GM18951 (cell line): Measurements from ENCODE around the gene DGKH.

Experiments used
- POLR2A ChIP-seq: IDR thresholded peaks from 4 replicates; pipeline ENCODE4 v1.6.1; 2011; ENCODE audit warnings: mild to moderate bottlenecking; ENCODE audit not compliant: insufficient read length, insufficient read depth; ENCODE audit errors: extremely low read depth
- in situ Hi-C: fragments of 300-500 bp; cut with MboI; formaldehyde crosslinking; loops from one replicate; pipeline ENCODE4 v1.12.0; 2022; ENCODE audit warnings: low sequenced_read_pairs, mixed read lengths, inconsistent platforms; ENCODE audit not compliant: unreplicated experiment

DGKH gene

DNA sequence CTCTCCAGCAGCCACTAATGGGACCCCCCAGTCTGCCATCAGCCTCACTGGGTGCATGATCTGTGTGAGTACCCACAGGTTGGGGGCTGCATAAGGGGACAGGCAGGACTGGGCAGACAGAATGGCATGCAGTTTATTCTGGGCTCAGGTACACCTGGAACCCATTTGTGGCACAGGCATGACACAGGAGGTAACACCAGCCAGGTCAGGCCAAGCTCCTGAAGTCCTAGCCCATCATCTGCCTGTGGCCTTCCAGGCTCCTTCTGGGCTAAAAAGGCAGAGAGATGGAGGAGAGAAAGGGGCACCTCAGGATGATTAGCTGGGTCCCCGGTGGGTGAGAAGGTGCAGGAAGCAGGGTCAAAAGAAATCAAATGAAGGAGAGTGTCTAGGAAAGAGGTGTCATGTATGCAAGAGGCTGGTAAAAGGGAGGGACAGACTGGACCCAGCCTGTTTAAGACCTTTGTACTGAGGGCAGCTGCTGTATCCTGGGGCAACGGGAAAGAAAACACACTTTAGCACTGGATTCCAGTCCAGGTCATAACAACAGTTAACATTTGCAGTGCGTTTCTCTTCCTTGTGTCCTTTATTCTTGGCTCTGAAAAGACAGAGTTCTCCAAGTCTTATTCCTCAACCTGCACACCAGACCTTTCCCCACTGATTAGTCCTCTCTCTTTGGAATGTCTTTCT lies 20.2 kb upstream of the DGKH start:
- in situ Hi-C loops = no loop called here
- no peak for TF ChIP-seq POLR2A

DNA sequence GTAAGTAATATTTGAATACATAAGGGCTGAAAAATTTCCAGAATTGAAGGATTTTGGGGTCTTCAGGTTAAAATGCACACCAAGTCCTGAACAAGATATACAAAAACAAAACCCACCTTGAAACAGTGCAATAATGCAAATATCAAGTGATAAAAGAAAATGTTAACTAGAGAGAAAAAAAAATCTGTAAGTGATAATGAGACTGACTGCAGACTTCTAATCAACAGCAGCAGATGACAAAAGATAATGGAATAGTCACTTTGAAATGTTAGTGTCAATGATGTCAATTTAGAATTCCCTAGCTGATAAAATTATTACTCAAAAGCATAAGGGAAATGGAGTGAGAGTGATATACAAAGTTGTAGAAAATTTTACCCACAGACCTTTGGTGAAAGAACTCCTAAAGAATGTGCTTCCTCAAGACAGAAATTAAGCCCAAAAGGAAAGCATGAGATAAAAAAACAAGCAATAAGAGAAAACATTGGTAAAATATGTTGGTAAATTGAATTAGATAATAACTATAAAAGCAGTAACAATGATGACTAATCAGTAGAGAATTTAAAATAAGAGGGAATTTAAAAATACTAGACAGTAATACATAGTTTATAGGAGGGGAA lies 12.4 kb upstream of the DGKH start:
- no peak for TF ChIP-seq POLR2A
- in situ Hi-C loops = no loop called here

DNA sequence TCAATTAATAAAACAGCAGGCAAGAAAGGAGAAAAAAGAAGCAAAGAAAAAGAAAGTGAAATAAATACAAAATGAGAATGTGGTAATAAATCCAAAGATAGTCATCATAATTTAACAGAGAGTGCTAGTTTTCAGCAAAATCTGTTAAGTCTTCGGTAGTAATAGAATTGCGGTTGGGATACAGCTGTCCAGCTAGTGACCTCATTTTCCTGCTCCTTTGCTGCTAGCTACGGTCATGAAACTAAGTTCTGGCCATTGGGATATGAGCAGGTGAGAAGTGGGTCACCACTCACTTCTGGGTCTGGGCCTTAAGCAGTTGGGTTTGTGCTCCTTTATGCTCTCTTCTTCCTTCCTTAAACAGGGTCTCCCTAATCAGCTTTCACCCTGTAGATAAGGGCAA lies 11.7 kb upstream of the DGKH start:
- in situ Hi-C loops = no loop called here
- no peak for TF ChIP-seq POLR2A

DNA sequence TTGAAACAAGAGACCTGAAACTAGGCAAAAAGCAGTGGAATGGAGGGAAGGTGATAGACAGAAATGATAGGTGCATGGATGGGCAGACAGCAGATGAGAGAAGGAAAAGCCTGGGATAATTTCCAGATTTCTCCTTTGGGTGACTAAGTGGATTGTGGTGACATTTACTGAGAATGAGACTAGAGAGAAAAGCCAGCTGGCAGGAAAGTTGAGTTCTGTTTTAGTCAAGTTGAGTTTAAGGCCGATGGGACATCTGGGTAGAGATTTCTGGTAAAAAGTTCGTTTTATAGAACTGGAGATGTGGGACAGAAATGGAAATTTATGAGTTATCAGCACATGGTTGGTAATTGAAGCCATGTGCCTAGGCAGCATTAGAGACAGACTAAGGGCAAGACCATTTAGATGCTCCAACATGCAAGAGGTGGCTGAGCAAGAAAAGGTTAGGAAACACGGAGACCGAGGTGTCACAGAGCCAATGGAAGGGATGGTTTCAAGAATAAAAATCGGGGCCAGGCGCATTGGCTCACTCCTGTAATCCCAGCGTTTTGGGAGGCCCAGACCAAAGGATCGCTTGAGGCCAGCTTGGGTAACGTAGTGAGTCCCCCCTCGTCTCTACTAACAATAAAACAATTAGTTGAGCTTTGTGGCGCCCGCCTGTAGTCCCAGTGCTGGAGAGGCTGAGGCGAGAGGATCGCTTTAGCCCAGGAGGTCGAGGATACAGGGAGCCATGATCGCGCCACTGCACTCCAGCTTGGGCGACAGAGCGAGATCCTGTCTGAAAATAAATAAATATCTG lies 9.6 kb upstream of the DGKH start:
- TF ChIP-seq POLR2A = no peak
- in situ Hi-C loops = no loop called here

DNA sequence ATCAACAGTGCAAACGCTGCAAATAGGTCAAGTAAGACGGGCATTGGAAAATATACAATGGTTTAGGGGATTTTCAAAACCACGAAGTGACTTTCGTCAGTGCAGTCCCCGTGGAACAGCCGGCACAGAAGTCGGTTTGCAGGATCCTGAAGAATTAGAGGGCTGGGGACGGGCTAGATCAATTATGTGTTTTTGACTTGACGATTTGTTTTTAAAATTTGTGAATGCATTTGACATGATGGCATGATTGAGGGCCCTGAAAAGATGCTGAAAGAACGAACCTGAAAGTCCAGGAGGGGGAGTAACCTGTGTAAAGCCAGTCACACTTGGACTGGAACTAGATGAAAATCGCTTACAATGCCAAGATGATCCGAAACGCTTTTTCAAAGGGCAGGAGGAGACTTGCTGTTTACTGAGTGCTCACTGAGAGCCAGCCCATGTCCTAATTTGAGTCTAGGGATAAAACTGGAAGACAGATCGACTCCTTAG lies 8.9 kb upstream of the DGKH start:
- in situ Hi-C loops = no loop called here

DNA sequence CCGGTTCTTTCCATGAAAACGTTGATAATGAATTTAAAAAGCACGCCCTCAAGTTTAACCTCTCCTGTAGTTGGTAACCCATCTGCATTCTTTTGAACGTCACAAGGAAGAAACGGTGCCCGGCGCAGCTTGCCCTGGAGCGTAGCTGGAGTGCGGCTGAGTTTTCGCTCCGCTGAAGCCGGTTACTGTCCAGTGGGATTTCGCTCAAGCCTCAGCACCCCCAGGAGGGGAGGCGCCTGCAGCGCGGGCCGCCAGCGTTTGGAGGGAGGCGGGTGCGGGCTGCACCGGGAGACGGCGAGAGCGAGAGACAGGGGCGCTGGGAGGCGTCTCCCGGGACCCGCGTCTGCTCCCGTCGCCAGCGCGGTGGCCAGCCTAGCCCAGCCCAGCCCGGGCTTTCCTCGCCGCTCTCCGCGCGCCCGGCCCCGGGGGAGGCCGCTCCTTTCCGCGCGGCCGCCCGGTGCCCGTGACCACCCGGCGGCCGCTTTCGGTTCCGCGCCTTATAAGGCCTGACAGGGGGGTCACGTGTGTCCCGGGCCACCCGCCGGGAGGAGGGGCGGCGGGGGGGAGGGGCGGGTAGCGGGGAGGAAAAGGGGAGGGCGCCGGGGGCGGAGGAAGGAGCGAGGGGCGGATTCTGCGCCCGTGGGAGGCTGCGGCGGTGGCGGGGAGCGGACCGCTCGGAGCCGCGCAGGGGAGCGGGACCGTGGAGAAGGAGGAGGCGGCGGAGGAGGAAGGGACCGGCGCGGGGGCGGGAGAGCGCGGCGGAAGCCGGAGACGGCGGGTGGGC lies 8.3 kb upstream of the DGKH start:
- in situ Hi-C loops = no loop called here
- TF ChIP-seq POLR2A = peak; percentile 98

More for the DNA sequence above, 8.9 kb upstream of the DGKH start:
- TF ChIP-seq POLR2A = no peak

DNA sequence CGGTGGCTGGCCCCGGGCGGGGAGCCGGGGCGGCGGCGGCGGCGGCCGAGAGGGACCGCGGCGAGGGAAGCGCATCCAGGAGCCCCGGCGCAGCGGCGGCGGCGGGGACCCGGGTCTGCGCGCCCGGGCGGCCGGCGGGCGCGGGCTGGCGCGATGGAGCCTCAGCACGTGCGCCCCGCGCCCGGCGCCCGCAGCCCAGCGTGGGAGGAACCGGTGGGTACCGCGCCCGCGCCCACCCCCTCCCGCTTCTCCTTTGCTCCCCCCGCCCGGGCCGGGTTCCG lies 7.8 kb upstream of the DGKH start:
- no peak for TF ChIP-seq POLR2A
- in situ Hi-C loops = no loop called here

DNA sequence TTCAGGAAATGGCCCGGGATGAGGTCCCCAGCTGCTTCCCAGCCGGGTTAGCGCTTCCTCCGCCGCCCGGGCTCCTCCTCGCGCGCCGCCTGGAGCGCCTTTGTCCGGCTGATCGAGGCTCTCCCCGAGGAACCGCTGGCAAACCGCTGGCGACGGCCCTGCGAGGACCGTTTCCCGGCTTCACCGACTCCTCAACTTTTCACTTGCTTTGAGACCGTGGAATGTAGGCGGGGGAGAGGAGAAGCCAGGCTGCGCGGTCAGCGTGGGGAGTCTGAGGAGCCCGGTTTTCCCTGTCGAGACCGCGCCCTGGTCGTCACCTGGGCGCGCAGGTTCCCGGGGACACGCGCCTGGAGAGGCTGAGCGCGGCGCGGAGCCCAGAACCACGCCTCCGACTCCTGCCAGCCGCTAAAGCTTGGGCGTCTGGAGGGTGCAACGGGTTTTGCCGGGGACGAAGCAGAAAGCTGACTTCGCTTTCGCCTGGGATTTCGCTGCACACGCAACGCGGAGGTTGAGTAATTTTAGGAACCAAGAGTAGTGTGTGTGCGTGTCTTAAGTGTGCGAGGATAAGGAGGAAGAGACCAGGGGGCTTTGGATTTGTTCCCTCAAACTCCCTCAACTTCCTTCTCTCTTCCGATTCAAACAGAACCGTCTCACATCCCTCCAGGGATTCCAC lies 7.3 kb upstream of the DGKH start:
- TF ChIP-seq POLR2A = peak; percentile 38
- in situ Hi-C loops = no loop called here

DNA sequence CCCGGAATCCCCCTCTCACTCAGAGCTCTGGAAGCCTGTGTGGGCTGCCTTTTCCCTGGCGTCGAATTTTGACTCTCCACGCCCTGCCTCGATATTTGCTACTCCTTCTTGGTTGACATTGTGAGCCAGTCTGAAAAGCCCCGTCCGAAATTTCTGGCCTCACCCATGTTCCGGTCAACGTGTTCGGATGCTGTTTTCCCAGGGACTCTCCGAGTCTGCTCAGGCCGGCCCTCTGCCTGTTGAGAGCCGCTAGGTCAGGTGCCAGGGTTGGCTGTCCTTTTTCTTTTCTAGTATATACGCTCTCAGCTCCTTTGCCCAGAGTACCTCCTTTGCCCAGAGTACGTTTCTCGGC lies 6.8 kb upstream of the DGKH start:
- no peak for TF ChIP-seq POLR2A
- in situ Hi-C loops = no loop called here

DNA sequence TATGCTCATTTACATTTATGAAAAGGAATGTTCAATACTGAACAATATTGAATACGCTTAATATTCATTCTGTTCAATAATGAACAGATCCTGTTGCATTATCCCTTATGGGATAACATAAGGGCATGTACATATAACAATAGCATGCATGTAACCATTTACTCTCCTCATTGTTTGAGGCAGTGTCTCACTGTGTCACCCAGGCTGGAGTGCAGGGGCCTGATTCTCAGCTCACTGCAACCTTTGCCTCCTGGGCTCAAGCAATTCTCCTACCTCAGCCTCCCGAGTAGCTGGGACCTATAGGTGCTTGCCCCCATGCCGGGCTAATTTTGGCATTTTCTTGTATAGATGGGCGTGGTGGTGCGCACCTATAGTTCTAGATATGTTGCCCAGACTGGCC lies 4.8 kb upstream of the DGKH start:
- in situ Hi-C loops = no loop called here
- no peak for TF ChIP-seq POLR2A

DNA sequence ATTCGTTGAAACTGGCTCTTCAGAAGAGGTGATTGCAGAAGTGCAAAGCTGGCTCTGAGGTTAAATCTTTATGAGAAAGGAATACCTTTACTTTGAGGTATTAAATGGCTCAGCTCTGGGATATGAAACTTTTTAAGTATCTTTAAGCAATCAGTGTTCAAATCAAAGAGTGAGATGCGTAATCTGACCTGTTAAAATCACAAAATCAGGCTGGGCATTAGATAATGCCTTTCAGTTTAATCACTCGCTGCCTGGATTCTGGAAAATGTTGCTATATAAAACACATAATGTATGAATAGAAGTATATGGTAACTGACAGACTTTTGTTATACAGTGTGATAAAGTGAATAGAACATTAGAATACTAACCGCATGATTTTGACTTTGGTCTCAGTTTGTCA lies 2.0 kb upstream of the DGKH start:
- in situ Hi-C loops = no loop called here
- no peak for TF ChIP-seq POLR2A

DNA sequence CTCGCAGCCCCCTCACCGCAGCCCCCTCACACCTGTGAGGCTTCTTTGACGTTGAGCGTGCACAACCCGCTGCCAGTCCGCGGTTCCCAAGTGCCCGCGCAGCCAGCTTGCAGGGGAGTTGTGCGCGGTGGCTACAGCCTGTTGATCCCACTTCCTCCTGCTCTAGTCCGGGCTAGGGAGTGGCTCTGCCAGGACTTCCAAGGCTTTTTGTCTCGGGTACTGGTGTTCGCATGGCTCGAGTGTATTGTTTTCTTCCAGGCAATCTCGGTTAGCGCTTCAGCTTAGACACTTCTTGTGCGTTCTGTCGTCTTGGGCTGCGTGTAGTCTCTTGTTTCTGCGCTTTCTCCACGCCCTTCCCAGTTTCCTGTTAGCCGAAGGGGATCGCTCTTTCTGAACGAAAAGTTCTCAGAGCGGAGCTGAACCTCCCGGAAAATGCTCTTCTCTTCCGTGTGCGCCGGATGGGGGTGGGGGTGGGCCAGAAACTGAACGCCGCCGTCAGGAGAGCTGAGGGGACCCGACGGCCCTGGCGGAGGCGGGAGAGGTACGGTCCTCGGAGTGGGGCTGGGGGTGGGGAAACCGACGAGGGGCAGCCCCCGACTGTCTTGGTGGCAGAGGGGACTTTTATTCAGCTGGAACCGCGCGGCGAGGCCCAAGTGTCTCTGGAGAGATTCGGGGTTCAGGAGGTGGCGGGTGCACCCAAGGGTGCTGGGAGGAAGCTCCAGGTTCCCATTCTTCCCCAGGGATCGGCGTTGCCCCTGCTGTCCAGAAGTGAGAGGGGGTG lies 697 bp upstream of the DGKH start:
- in situ Hi-C loops = no loop called here
- no peak for TF ChIP-seq POLR2A
